Transverse colon (tissue), 4 donors: ENCODE measurements around the gene INPP5J. TPM values are rescaled to one million over a fixed set of nuclear protein-coding genes. Genes with fewer than 3 reads are reported as not detected.

Experiments used
- DNase-seq: peaks from one replicate; pipeline ENCODE4 v3.0.0-alpha.2; 2019
- H3K27ac ChIP-seq, 4 donors: fragments of 200-600 bp; sonication (generic); 2 replicates each; pipeline ENCODE4 v1.5.1; 2016 to 2018; ENCODE audit warnings: inconsistent platforms in 4 of 4
- H3K27me3 ChIP-seq: fragments of 200-600 bp; sonication (generic); 2 replicates; pipeline ENCODE4 v1.5.1; 2017; ENCODE audit warnings: inconsistent platforms
- H3K36me3 ChIP-seq, 4 donors: fragments of 200-600 bp; sonication (generic); 2 replicates each; pipeline ENCODE4 v1.5.1; 2017 to 2019; ENCODE audit warnings: inconsistent platforms in 4 of 4
- H3K4me1 ChIP-seq, 4 donors: fragments of 200-600 bp; sonication (generic); 2 replicates each; pipeline ENCODE4 v1.5.1; 2017 to 2020; ENCODE audit warnings: inconsistent platforms in 4 of 4
- H3K4me3 ChIP-seq, 4 donors: fragments of 200-600 bp; sonication (generic); 1 replicate in 1 of 4; 2 replicates in 3 of 4; pipeline versions ENCODE4 v1.5.1 to v1.6.1; 2017 to 2019; ENCODE audit warnings: inconsistent platforms in 4 of 4
- H3K9me3 ChIP-seq, 2 donors: fragments of 200-600 bp; sonication (generic); 2 replicates each; pipeline ENCODE4 v1.5.1; 2017 to 2019; ENCODE audit warnings: inconsistent platforms in 2 of 2
- CTCF ChIP-seq, 5 experiments: fragments of 200-600 bp in 3 of 5; fragments of 450-650 bp in 2 of 5; sonication (generic) in 3 of 5; IDR thresholded peaks; 1 replicate in 2 of 5; 2 replicates in 3 of 5; pipeline ENCODE4 v1.5.1; 2016 to 2017; ENCODE audit warnings: antibody characterized with exemption in 5 of 5, inconsistent platforms in 3 of 5, mild to moderate bottlenecking in 2 of 5, moderate library complexity in 1 of 5
- EP300 ChIP-seq: sonication (generic); formaldehyde crosslinking; IDR thresholded peaks from one replicate; pipeline ENCODE4 v1.6.1; 2017; ENCODE audit warnings: antibody characterized with exemption, low read depth
- POLR2A ChIP-seq: fragments of 450-650 bp; IDR thresholded peaks from one replicate; pipeline ENCODE4 v1.6.1; 2016; ENCODE audit warnings: antibody characterized with exemption, mild to moderate bottlenecking, moderate library complexity
- POLR2AphosphoS5 ChIP-seq, 3 donors: sonication (generic); formaldehyde crosslinking; IDR thresholded peaks; one replicate each; pipeline ENCODE4 v1.6.1; 2016; ENCODE audit warnings: antibody characterized with exemption in 3 of 3
- WGBS, 2 donors: methylation state at CpG; one replicate each; pipeline ENCODE4 v1.1.5; 2018; ENCODE audit warnings: low coverage in 1 of 2; 5-methylcytosine and 5-hydroxymethylcytosine counted together
- in situ Hi-C, 4 donors: fragments of 200-750 bp; cut with MboI; loops; one replicate each; pipeline versions ENCODE4 v1.15.0 to v1.15.1; 2017; ENCODE audit warnings: low sequenced_read_pairs in 3 of 4, low pct_ligation_motif_present in 1 of 4, low pct_unique_long_range_greater_than_20kb in 1 of 4
- intact Hi-C: fragments of 100-400 bp; cut with DNase I; formaldehyde crosslinking; loops from one replicate; pipeline ENCODE4 v1.15.1; 2023; ENCODE audit warnings: low total_unique reads
- total RNA-seq, 4 donors: library from RNA; depleted of rRNA; stranded (reverse); fragments of >200 nt; gene quantifications; one replicate each; pipeline ENCODE4 v1.1.0, GENCODE V29; 2016

The INPP5J gene
- total RNA-seq, 4 donors from 2014 or later = 22.4 to 51.2 (median 30.8) TPM

GRCh38 chr22:31080848-31081649 is 41.7 kb upstream of the INPP5J start, which contains the start of gene SMTN:
TSS of gene SMTN (plus strand) at chr22:31081318. CDS start at chr22:31083259, 1,941 bp downstream.
- in situ Hi-C loops (loop anchor here (5.0 to 10.0 kb wide), 2 partner anchors 114 to 136 kb away; partner anchors contain the start of genes MORC2 (in 1 of the 4) and TUG1 (in 1 of the 4)), intact Hi-C loops (loop anchor here (1.0 kb wide), 1 partner anchor 44 kb away; no protein-coding TSS in a partner anchor)
- WGBS, 2 donors = 0 to 1% methylated on average over 1 to 33 of the region's 63 CpGs
- TF ChIP-seq POLR2AphosphoS5 (IDR thresholded peaks at IDR 0.05) (peak; percentile 99 to 100 (median 100)), POLR2A (peak; percentile 98), CTCF (IDR thresholded peaks at IDR 0.05) (no peak)
- Histone ChIP-seq H3K27ac (peak within 1 kb of the TSS; percentile 90 to 97 (median 96)), H3K27me3 (no peaks in the 10 kb centered on the region), H3K4me3 (peak within 1 kb of the TSS; percentile 57 to 71 (median 69)), H3K36me3 (no peaks in the 10 kb centered on the region), H3K9me3 (no peaks in the 10 kb centered on the region), H3K4me1 (peaks cover 31 to 73% (median 58%) of the 10 kb centered on the region in 4 donors)
- peak; percentile 97 for DNase-seq

- peaks cover 31 to 80% (median 63%) of the 10 kb centered on the region in 4 donors for H3K4me1 ChIP-seq
- intact Hi-C loops = loop anchor here (1.0 kb wide), 1 partner anchor 45 kb away; no protein-coding TSS in a partner anchor
- no peaks in the 10 kb centered on the region for H3K27me3 ChIP-seq
- peak overlapping the region; percentile 57 to 71 (median 69) for H3K4me3 ChIP-seq
- 3 to 47% methylated on average over 4 to 6 of the region's 6 CpGs for WGBS, 2 donors
- no peaks in the 10 kb centered on the region for H3K9me3 ChIP-seq
- H3K36me3 ChIP-seq = no peaks in the 10 kb centered on the region
- no peak for TF ChIP-seq EP300
- no peak for TF ChIP-seq POLR2A
- TF ChIP-seq POLR2AphosphoS5 (IDR thresholded peaks at IDR 0.05) = no peak
- no peak for TF ChIP-seq CTCF (IDR thresholded peaks at IDR 0.05)
- in situ Hi-C loops = loop anchor here (5.0 to 10.0 kb wide), 2 partner anchors 115 to 137 kb away; partner anchors contain the start of genes MORC2 (in 1 of the 4) and TUG1 (in 1 of the 4)
- peak; percentile 13 for DNase-seq
- H3K27ac ChIP-seq = peak overlapping the region; percentile 90 to 97 (median 96)
Observed at GRCh38 chr22:31081963-31082605, 40.7 kb upstream of the INPP5J start.

GRCh38 chr22:31082606-31083376 is 40.0 kb upstream of the INPP5J start:
- no peaks in the 10 kb centered on the region for H3K9me3 ChIP-seq
- intact Hi-C loops (no loop called here), in situ Hi-C loops (loop anchor here (5.0 to 10.0 kb wide), 2 partner anchors 115 to 138 kb away; partner anchors contain the start of genes MORC2 (in 1 of the 4) and TUG1 (in 1 of the 4))
- H3K4me3 ChIP-seq = peak overlapping the region; percentile 57 to 71 (median 69)
- peak overlapping the region; percentile 90 to 97 (median 96) for H3K27ac ChIP-seq
- H3K4me1 ChIP-seq = peaks cover 31 to 84% (median 63%) of the 10 kb centered on the region in 4 donors
- WGBS, 2 donors = 49 to 60% methylated on average over 2 to 11 of the region's 11 CpGs
- TF ChIP-seq POLR2AphosphoS5 (IDR thresholded peaks at IDR 0.05) (peak; percentile 22 to 51 (median 37)), CTCF (IDR thresholded peaks at IDR 0.05) (peak; percentile 61 to 77 (median 73)), POLR2A (no peak), EP300 (no peak)
- H3K27me3 ChIP-seq = no peaks in the 10 kb centered on the region
- H3K36me3 ChIP-seq = no peaks in the 10 kb centered on the region
- DNase-seq = peak; percentile 89
